Epidermal melanocyte (primary cell): ENCODE results near the gene DGKI.

Experiments used
- DNase-seq: peaks from one replicate; pipeline ENCODE4 v3.0.0; 2011; ENCODE audit warnings: low spot score; ENCODE audit not compliant: insufficient read length

The DGKI gene

DNA sequence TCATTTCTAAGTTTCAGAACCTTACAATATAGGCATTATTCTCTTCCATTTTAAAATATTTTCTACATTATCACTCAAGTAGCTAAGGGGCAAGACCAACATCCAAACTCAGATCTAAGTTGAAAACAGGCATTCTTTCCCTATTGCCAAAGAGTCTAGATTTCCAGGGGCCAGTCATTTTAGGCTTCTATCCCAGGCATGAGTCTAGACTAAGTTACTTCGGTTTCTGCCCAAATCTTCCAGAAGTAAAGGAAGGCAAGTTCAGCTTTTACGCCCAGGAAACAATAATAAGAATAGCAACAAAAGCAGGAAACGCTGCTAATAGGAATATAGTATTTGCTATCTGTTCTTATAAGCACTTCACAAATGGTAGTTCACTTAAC lies 189.9 kb downstream of the DGKI start:
- no peak for DNase-seq

DNA sequence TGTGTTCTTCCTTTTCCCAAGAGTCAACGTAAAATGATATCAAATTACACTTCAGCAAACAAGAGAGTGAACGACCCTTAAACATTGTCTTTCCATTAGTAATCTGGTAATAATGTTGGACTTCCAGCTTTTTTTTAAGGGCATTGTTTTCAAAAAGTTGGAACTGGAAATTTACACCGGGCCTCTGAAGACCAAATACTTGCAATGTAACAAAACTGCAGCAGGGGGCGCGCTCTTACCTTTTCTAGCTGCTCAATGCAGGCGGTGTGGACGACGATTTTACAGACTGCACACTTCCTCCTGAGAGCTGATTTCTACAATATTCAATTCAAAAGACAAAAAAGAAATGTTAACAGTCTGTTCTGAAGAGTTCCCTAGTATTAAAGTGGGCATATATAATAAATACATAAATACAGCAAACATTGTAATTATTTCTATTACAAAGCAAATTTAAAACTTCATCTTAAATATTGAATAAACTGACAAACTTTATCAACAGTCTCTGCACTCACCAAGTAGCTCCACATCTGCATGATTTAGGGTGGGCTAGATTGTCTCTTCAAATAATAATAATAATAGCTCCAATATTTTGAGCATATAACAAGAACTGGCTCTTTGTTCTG lies 190.4 kb downstream of the DGKI start:
- DNase-seq = no peak

DNA sequence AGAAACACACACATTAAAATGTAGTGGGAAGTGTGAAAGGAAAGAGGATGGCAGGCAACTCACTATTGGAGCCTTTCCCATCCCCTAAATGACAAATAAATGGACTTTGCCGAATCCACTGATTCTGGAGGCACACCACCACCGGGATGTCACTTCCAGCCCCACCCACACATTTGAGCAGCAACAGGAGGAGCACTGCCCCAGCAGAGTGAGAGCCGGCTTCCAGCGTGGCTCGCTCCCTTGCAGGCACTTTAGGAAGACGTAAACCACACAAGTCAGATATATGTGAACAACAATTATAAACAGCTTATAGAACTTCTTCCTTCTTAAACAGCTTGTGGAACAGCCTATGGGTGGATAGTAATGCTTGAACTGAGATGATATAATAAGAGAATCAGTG lies 191.0 kb downstream of the DGKI start:
- no peak for DNase-seq

DNA sequence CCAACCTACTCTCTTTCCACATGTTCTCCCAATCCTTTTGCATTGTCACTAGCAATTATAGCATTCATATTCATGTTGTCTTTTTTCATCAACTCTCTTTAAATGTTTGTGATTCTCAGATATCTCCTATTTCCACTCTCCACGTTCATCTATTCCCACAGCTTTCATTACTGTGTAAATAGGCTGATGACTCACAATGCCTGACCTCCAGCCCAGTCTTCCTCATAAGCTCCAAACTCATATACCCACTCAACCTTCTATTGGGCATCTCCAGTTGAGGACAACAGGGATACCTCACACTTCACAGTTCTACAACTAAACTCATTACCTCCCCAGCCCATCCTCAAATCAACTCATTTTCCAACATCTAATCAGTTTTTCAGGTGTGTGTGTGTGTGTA lies 194.1 kb downstream of the DGKI start:
- DNase-seq = no peak

DNA sequence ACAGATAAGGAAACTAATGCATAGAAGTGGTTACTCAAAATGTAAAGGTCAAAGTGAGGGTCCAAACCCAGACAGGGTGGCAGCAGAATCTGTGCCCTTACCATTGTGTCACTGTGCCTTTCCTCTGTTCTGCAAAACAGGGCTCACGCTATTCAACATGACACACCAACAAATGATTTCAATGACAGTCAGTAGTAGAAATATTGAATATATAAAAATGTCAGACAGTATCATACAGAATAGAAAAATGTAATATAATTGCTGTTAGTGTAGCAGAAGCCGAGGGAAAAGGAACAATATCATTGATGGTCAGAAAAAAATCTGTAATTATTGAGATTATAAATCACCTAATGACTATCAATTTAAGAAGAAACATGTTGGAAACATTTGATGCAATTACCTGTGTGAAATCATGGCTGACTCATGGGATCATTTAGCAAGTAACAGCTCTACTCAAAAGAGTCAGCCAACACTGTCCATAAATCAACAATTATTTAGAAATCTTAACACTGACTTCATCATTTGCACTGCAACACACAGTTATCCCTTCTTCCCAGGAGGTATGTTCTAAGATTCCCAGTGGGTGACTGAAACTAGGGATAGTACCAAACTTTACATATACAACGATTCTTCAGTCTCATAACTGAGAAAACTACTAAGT lies 198.7 kb downstream of the DGKI start:
- no peak for DNase-seq

DNA sequence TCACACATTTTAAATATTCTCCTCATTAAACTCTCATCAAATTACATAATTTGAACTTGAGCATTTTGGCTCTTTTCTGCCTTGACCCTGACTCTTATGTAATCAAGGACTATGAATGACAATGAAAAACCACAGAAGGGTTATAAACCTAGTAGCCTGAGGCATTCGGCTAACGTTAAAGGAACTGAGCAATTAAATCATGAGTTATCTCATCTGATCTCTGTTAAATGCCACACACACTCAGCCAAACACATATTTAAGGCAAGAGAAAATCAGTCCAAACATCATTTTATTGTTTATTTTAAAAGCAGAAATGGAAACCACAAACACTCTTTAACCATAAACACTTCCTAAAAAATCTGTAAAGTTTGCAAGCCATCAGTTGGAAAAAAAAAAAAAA lies 204.3 kb downstream of the DGKI start:
- DNase-seq = peak; percentile 25

DNA sequence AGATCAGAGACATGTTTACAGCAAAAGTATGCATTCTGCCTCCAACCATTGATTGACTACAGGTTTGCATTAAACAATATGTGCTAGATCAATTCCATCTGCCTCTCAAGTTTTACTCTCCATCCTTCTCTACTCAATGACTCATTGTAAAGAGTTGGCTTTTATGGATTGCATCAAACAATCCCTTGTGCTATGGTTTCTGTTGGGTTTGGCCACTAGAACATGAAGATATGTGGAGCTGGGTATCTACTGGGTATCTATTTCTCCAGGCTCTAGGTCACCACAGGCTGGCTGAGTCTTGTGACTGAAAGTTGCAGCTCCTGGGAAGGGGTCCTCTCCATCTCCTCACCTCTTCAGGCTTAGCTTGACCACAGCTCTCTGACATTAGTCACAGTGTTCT lies 204.7 kb downstream of the DGKI start:
- DNase-seq = no peak

DNA sequence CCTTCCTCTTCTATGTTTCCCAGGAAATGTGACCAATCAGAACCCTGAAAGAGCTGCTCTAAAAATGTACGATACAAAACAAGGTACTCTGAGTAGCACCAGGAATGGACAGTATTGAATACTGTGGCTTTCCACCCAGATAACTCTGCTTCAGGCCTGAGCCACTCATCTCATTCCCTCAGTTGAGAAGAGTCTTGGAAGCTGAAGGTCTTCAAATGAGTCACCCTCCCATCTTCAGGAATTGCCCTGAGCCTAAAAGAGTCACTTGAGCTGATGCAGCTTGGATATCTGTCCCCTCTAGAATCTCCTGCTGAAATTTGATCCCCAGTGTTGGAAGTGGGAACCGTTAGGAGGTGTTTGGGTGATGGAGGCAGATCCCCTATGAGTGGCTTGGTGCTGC lies 210.4 kb downstream of the DGKI start:
- DNase-seq = no peak

DNA sequence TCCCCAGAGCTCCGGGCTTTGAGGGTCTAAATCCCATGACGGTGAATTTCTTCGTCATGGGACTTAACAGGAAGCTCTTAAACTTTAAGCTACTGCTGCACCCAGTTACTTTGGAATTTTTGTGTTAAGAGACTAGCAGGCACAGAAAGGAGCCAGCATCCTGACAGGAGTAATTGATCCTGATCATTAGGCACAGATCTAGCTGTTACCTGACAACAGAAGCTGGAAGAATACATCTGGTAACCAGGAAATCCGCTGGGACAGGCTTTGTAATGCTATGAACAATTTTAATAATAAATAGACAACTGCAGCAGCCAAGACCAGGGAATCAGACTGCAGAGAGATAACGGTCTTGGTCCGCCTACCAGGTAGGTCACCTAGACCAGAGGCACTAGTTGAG lies 210.9 kb downstream of the DGKI start:
- DNase-seq = no peak

DNA sequence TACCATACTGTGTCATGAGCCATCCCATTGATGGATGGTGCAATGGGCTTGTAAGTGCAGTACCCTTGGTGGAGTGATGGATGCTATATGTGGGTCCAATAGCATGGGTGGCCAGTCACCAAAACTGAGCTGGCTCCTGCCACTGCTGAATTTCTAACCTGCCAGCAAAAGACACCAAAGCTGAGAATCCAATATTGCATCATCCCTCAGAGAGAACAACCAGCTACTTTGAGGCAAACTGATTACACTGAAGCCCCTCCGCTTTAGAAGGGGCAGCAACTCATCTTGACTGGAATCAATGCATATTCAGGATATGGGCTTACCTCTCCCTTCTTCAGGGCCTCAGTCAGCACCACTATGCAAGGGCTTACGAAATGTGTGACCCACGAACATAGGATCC lies 211.6 kb downstream of the DGKI start:
- DNase-seq = no peak

DNA sequence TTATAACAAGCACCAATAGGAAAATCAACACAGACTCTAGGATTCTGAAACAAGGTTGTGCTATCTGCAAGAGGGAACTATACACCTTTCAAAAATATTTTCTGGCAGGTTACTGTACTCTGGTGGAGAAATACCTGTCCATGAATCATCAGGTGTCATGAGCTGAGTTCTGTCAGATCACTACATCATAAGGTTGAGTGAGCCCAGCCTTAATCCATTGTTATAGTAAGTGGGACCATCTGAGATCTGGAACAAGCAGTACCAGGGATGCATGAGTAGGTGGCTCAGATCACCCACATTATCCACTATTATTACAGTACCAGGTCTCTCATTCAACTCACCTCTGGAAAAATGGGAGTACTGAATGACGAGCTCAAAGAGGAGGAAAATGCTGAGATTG lies 212.4 kb downstream of the DGKI start:
- DNase-seq = no peak

DNA sequence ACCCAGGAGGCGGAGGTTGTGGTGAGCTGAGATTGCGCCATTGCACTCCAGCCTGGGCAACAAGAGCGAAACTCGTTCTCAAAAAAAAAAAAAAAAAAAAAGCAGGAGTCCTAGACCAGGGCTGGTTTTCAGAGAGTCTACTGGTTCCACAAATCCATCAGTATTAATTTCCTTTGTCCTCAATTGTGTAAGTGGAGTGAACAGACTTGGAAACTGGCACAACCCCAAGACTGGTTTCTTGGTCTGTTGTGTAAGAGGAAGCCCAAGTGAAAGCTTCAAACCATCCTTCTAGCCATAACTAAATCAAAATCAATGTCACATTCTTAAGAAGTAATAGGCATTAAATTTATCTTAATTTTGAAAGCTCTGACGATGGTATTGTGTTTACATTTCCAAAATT lies 213.6 kb downstream of the DGKI start:
- DNase-seq = no peak

DNA sequence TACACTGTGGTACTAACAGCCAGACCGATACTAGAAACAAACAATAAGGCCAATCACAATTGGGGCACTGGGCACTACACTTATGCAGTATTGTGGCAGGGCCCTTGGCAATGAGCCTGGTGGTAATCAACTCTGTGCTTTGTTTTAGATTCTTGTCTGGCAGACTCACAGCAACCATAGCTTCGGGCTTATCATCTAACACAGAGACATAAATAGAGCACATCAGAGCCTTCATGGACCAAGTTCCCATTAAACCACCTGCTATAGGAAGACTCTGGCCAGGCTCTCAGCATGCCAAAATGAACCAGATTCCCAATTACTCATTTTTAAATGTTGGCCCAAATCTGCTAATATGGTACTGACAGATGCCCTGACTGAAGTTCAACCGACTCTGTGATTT lies 218.6 kb downstream of the DGKI start:
- no peak for DNase-seq

DNA sequence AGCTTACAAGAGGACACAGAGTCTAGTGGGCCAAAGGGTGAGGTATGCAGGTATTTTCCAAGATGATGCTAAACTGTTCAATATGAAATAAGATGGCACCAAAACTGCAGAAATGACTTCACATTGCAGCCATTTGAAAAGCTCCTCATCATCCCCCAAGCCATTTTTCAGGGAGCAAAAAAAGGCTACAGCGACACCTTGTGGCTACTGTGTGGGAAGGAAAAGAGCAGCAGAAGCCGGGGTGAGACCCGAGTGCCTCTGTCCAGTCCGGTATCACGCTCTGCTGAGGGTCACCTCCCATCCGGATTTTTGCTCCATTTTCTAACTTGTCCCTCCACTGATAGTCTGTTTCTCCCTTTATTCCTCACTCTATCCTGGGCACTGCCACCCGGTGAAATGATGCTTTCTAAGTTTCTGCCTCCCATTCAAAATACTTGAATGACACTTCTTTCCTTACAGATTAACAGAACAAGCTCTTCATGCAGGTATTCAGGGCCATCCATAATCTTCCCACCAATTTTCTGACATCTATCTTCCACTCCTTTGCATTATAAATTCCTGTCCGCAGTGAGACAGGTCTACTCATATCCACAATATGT lies 220.2 kb downstream of the DGKI start:
- peak; percentile 29 for DNase-seq

DNA sequence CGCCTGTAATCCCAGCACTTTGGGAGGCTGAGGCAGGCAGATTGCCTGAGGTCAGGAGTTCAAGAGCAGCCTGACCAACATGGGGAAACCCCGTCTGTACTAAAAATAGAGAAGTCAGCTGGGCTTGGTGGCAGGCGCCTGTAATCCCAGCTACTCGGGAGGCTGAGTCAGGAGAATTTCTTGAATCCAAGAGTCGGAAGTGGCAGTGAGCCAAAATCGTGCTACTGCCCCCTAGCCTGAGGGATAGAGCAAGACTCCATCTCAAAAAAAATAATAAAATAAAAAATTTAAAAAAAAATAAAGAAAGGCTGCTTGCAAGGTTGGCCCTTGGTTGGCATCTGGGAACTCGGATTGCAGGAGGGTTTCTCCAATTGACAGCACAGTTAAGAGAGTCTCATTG lies 221.6 kb downstream of the DGKI start:
- no peak for DNase-seq

DNA sequence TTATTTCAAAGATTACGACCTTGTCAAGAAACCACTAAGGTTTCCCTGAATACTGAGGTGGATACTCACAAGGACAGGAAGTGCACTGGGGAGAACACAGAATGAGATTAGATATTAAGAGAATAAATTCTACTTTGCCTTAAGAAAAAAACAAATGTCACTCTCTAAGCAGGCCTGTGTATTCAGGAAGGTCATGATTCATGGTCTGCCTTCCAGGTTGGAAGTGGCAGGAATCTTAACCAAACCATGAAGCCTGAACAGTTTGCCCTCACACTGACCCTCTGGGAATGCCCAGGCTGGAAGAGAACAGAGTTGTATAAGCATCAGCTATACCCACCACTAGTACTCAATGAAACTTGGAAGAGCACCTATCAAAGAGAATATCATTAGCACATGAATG lies 227.6 kb downstream of the DGKI start:
- no peak for DNase-seq

DNA sequence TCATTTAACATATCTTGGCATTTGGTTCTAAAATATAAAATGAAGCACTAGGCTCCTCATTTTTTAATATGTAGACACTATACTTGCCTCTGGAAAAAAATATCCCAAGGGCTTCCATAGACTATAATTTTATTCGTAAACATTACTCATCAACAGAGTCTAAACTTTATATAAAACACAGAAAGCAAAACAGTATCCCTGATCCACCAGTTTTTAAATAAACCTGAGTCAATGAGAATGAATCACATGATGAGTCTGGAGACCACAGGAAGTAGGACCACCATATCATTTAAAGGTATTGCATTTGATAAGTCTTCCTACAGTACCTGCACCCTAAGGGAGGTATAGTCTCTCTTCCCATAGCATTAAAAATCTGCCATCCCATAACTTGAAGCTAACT lies 228.0 kb downstream of the DGKI start:
- no peak for DNase-seq

DNA sequence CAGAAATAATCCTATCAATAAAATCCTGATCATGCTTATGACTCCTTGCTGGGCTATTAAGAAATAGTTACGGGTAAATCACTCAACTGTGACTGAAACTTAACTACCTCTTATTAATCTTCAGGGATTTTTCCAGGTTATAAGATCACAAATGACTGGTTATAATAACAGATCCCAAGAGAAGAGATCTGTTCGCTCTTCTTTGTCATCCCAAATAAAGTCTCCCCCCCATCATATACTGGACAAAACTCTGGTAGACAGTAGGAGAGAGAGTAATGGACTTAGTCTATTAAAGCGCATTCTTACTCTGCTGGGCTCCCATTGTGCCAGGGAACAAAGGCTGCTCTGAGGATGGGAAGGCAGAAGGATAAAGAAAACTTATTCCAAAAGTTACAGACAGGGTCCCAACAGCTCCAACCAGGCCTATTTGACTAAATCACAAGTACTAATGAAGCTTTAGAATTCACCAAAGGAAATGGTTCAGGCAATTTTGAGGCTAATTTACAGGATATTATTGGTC lies 233.7 kb downstream of the DGKI start:
- no peak for DNase-seq

DNA sequence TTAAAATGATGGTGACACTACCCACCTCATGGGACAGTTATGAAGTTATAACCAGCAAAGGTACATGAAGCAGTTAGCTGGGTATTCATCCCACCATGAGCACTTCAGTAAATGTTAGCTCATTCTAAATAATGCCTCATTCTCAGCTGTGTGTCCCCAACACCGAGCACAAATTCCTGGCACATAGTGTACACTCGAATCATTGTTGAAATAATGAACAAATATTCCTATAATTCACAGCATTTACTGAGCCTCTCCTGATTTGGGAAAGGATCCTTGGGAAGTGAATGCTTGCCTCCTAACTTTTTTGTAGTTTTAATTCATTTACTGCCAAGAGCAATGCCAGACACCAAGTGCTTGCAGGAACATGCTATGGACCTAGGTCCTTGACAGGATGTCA lies 235.2 kb downstream of the DGKI start:
- DNase-seq = no peak

DNA sequence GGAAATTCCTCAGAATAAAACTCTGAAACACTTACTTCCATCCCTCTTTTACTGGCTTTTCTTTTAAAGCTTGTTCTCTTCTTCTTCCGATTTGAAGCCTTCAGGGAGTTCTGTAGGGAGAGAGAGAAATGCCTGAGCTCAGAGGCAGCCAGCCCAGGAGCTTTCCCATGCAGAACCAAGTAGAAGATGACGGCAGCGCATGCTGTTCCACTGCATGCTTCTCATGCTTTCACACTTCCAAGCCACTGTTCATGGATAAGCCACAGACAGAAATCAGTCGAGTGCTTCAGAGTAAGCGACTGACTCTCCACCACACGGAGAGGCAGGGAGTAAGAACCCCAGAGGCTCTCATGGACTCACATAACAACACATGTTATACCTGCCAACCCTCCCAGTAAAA lies 237.3 kb downstream of the DGKI start:
- DNase-seq = no peak

DNA sequence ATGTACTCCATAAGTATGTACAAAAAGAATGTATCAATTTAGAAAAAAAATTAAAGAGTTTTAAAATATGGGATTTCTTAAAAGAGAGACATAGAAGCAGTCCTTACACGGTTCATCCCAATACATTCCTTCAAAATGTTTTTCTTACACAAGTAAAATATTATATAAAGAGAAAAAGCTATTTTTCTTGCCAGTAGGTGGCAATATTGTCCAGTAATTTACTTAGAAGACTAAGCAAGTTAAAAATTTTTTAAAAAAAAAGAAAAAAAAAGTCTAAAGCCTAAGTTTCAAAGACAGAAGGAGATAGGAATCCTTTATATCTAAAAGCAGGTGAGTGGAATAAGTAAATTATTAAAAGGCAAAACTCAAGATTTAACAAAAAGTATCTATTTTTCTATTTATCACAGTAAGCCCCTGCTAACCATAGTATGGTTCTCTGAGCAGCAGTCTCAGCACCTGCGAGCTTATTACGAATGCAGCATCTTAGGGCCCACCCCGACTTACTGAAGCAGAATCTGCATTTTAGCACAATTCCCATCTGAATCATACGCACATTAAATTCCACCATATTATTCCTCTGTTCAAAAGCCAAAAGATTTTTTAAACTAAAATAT lies 240.6 kb downstream of the DGKI start:
- DNase-seq = no peak

DNA sequence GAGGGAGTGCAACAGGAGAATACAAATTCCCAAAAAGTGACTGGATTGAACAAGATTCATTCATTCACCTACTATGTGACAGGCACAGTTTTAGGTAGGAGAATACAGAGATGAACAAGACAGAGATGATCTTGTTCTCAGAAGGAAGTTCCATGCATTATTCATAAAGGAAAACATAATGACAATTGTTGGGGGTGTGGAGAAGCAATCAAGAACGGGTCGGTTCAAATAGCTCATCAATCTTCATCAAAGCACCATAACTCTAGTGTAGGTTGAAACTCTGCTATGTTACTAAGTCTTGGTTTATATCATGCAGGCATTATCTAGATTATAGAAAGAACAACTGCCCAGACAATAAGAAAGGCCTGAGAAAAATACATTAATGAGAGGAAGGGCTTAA lies 243.7 kb downstream of the DGKI start:
- DNase-seq = no peak

DNA sequence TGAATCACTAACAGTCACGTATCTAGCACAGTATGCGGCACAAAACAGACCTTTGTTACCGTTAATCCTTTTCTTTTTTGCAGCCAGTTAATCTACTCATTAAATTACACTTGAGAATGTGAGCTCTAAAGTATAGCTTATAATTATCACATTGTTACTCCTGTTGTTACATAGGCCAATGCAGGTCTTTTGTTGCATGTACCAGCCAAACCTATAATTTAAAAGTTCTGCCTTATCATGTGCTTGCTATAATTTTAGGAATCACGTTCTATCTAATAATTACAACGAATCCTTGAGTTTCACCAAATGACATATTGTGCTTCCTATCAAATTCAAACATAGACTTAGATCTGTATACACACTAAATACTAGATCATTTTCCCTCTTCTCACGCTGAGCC lies 245.1 kb downstream of the DGKI start:
- no peak for DNase-seq
